Right forelimb (tissue), 1 donor: ENCODE measurements around the gene BTBD9.
"Not testable (repeated sequence)": the region's sequence is repeated elsewhere in the genome, so short reads cannot be mapped to it uniquely, and the experiment has no call there.

Source experiments
- DNase-seq: peaks from one replicate; pipeline ENCODE4 v3.0.0-alpha.2; 2018

BTBD9 gene

DNA sequence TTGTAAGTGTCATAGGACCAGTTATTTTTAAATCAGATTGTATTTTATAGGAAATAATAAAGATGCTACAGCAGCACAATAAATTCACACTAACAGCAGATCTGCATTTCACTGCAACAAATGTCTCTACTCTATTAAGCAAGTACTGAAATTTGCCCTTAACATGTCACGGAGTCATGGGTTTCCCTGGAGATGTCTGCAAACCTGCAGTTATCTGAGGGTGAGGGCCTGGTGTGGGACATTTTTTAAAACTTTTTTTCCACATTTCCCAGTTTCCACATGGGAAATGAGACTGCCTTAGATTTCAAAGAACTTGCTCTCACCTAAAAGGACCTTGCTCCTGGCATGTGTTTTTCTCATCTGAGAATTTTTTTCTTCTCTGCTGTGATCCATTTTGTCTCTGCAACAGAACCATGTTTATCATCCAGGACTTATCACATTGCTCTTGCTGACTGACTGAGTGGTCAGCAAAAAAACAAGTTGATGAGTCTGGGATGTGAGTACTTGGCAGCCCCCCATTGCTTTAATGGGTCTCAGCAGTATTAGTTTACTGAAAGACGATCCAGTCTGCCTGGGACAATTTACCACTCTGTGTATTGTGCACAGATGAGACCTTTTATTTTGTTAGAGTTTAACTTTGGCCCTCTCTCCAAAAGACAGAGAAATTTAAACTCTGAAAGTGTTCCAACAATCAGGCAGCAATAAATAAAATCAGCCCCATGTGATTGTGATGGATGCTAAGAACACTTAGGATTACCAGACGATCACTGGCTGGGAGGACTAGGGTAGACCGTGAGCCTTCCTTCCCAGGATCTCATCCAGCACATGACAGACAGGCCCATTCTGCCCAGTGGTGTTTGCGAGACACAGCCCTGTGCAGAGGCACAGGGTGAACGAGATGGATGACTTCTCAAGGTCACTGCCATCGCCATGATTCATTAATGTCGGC is 268.8 kb downstream of the BTBD9 start:
- peak; percentile 53 for DNase-seq

DNA sequence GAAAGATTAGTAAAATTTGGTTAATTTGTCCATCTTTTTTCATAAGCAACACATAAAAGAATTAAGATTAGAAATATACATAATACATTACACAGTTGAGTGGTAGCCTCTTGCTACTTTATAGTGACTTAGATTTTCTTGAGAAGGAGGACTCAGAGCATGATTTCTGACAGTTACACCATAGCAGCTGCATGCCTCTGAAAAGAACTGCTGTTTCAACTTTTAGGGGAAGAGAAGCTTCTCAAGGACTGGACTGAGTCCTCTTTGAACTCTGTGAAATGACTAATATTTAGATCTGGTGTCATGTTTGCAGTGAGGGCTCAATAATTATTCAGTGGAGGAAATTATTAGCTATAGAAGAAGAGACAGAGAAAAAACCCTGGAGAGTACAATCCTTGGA is 272.5 kb downstream of the BTBD9 start:
- DNase-seq: no peak

DNA sequence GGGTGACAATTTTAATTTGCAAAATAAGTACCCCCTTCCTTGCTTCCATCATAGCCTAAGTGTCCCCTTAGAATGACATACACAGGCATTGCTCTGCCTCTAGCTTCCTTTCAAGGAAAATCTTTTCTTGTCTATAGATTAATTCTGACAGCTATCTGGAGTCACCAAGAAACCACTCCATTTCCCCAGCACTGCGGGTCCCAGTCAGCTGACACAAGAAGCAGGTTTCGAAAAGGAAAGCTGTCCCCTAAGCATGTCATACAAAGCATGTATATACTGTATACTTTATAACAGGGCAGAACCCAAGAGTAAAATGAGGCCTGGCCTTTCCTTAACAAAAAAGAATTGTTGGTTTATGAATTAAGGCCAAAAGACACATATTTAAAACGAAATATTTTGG is 273.5 kb downstream of the BTBD9 start:
- DNase-seq: no peak

DNA sequence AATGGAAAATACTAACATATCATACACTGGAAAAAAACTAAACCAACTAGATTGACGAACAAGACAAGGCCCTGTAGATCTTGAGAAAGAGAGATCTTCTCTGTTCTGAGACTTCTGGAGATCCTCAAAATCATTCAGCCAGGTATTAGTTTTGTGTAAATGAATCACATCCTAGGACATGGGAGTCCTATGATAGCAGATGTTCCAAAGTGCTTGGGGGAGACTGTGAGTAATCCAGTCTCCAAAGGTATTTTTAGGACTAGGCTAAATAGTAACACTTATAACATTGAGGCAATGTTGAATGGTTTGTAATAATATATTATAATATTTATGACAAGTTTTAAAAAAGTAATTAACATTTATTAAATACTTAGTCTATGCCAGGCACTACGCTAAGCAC is 275.0 kb downstream of the BTBD9 start:
- no peak for DNase-seq

DNA sequence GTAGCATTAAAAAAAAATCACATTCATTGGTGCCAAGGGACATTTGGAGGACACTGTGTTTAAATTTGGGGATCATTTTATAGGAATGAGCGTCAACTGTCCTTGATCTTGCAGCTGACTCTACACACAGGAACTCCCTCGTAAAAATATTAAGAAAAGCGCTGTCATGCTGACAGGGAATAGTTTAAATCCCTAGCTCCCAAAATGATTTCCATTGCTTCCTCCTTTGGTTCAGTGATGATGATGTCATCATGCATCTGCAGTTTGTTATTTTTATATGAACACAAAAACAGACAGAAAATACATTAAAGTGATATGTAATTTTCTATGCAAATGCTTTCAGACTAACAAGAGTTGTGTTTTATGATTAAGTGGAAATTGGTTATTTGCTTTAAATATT is 275.6 kb downstream of the BTBD9 start:
- DNase-seq: no peak

DNA sequence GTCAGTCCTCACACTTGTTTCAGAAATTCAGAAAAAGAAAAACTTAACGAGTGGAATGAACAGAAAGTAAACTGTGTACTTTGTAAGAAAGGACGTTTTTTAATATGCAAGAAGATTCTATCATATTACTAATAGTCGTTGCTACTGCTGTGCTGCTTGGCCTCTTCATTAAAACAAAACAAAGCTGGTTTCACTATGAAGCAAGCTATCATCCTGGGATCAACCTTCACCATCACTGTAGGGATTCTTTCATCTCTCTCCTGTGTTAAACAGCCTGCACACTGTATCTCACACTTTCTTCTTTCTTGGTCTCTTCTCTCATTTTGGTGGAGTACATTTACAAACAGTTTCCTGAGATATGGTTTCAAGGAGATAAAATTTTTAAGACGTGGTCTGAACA is 284.2 kb downstream of the BTBD9 start:
- DNase-seq: no peak

DNA sequence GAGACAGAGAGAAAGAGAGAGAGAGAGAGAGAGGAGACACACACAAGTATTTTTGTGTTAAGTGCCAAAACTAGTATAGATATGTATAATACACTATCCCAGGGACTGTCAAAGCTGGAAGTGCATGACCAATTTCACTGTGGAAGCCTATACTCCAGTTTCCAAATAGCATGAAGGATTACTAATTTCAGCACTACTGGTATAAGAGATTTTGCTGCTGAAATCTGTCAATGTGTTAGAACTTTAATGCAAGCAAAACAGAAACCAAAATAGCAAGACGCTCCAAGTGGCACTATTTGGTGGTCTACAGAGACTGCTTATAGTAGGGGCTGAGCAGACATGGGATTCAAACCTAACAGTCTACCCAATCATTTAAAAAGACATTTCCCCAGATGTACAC is 284.8 kb downstream of the BTBD9 start:
- DNase-seq: no peak

DNA sequence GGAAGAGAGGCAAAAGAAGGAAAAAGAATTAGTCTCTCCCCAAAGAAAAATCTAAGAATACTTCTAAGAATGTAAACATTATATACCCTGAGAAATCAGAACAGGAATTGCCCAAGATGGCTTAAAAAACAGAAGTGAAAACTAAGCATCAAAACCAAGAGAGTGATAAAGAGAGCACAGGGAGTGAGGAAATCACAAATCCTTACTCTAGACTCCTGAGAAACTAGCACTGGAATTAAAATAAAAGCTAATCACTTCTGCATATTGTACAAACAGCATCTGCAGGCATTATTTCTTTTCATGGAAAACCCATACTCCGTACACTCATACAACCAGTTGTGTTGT is 285.7 kb downstream of the BTBD9 start:
- DNase-seq: no peak

DNA sequence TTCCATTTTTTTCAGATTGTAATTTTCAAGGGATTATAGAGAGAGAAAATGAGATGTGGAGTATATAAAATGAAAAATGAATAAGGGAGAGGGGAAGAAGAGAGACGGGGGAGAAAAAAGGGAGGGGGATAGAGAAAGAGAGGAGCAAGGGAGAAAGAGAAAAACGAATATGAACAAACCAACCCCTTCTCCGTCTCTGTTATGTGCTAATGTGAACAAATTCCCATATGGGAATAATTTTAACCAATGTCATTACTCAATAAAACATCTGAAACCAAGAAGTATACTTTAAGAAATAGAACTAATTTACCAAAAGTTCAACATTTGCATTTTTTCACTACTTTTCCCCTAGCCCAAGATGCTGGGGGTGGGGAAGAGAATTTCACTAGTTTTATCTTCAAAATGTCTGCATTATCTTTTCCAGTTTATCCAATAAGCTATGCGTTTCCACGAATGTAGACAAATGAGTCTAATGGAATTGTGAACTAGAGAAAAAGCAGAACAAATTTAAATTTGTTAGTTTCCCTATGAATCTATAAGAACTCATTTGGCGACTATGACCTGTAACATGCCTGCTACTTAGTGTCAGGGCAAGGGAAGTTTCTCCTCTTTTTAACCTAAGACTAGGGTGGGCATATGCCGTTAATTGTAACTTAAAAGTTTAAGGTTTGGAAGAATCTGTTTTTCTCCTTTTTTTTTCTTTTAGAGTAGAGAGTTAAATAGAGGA is 286.3 kb downstream of the BTBD9 start:
- no peak for DNase-seq

DNA sequence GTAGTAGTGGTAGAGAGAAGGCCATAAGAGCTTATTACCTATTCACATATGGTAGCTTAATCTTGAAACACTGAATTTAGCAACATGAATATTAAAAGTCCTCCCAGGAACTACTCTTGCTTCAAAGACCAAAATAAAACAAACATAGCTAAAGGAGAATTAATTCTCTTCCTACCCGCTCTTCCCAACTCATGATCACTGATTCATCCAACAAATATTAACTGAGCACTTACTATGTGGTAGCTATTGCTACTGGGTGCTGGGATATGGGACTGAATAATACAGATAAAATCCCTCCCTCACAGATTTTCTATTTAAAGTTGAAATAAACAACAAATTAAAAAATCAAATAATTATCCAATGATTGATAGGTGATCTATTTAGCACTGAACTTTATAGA is 287.1 kb downstream of the BTBD9 start:
- no peak for DNase-seq

DNA sequence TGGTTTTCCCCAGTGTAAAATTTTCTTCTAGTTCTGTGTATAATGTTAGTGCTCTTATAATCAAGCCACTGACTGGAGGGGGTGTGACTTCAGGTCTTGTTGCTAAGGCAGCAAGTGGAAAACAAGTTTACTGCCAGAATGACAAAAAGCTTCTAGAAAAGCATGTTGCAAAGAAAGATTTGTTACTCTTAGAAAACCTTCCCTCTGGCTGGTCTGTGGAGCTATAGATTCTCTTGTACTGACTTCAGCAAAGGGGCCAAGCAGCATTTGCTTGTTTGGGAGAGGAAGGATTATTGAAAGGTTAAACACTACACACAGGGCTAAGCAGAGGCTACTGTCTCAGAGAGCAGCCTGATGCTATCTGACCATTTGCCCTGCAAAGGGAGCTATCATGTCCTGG is 288.8 kb downstream of the BTBD9 start:
- no peak for DNase-seq

DNA sequence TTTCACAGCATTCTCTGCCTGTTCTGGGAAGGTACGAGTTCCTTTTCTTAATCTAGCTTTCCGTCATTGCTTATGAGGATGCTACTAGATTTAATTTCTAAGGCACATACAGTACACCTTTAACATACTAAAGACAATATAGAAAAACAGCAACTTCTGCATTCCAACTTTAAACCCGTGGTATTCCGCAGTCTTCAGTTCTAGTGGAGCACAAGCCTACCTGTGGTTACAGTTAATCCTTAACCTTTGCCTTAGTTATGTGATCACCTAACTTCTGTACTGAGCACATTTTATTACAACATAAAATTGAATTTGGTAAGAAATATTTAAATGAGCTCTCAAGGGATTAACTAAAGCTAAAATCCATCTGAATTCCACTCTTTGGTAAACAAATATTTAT is 289.5 kb downstream of the BTBD9 start:
- DNase-seq: no peak

DNA sequence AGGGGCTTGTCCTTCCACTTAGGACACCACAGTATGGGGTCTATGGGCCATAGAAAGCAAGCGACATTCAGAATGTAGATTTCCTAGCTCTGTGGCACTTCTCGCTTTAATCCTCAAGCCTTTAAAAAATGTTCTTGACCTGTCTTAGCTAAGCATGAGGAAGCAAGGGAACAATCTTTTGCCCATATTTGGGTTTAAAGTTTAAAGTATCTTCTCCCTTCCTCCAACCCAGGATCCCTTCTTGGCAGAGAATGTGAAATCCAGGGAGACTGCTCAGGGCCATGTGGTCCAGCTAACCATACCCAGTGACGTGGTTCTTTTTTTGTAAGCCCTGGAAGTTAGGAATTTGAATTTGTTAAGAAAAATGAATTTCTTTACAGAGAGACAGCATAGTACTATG is 289.9 kb downstream of the BTBD9 start:
- no peak for DNase-seq

DNA sequence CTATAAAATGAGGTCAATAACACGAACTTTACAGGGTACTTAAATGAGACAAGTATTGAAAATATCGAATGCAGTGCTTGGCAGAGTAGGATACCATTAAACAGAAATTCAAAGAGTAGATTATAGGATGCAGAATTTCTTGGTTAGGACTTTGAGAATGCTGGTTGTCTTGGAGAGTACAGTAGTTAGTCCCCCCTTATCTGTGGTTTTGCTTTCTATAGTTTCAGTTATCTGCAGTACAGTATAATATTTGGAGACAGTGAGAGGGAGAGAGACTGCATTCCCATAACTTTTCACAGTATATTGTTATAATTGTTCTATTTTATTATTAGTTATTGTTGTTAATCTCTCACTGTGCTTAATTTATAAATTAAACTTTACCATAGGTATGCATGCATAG is 290.5 kb downstream of the BTBD9 start:
- no peak for DNase-seq

DNA sequence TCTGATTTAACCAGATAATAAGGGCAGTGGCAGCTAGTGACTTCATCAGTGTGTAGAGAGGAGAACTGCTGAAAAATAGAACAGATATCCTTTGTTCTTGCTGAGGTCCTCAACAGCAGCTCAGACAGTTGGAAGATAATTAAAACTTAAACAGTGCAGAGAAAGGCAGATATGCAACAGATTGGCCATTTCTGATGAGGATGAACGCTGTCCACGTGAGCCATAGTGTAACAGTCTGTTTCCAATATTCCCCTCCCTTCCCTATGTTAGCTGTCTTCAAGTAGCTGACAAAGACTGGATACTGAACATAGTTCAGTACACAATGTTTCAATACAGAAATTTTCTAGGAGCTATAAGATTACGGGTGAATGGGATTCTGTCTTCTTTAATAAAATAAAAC is 291.4 kb downstream of the BTBD9 start:
- no peak for DNase-seq

DNA sequence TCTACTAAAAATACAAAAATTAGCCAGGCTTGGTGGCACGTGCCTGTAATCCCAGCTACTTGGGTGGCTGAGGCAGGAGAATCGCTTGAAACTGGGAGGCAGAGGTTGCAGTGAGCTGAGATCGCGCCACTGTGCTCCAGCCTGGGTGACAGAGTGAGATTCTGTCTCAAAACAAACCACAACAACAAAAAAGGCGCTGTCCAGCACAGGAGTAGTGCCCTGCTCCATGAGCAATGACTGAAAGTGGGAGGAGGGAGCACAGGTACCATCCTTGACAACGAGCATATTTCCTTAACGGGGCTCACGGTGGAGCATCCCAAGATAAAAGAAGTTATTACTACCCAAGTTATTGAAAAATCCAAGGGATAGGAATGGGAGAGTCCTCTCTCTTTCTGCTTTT is 291.9 kb downstream of the BTBD9 start:
- not testable (repeated sequence) for DNase-seq

DNA sequence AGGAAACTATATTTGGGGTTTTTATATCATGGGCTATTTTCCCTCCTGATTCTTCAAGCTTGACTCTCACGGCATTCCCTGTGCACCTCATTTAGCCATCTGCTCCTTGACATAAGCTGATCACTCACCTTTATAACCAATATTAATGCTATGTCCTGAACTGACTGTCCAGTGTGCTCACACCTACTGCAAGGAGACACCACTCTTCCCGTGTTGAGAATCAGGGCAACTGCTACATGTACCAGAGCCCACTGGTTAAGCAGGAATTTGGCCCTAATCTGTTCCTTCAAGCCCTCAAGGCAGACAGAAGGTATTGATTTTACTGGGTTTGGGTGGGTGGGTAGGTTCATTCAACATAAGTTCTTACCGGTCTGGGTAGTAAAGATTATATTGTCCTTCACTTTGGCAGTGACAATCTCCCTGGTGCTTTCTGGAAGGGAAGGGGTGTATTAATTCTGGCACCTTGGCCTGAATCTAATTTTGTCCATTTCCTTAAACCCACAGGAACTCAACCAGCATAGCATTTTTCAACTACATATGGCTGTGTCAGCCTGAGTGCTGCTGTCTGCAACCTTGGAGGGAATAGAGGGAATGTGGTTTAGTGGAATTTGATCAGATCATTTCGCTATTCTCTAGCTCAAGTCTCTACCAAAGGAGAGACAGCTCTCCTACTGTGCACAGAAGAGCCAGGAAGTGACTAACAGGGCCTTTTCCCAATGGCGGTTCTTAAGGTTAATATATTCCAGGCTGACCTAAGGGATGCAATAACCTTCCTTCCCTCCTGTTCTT is 293.2 kb downstream of the BTBD9 start:
- no peak for DNase-seq

DNA sequence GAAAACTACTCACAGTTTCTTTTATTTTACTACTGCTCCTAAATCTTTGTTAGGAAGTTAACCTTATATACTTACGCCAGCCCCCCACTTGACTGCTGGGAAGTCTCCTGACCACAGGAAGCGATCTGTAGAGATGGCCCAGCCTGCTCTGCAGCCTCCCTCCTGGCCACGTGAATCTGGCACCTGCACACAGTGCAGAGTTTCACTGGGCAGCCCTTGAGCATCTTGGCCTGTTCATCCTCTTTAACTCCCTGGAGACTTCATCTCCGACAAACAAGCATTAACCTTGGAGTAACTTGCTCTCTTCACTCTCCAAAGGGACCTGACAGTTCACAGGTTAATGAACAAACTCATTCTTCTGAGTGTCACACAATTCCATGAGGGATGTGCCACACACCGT is 294.1 kb downstream of the BTBD9 start:
- DNase-seq: no peak

DNA sequence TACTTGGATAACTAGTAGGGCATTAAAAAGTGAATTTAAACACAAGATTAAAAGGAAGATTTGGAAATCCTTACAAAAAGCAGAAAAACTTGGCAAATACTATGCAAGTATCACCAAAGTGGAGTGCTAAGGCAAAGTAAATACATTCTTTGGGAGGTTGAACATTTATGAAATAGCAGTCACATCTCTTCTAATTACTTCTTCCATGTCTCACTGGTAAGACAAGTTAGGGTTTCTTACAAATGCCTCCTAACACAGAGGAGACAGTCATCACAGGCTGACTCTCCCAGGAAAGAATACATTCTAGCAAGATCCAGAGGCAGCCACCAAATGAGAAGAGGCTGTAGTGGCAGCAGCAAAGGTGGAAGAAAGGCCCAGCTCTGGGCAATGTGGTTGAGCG is 298.2 kb downstream of the BTBD9 start:
- no peak for DNase-seq

DNA sequence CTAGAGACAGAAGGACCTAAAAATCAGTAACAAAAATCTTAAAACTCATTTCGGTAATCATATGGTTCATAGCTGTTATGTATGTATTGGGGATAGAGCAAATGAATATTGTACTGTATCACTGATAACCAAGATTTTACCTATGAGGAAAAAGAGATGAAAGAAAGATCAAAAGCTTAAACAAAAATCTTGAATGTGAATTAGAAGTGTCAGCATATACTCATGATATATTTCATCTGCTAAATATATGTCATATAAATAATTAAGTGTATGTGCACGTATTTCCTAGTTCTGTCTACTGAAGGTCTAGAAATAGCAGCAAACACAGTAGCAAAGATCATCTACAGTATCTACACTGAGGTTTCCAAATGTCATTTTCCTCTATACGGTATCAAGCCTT is 299.8 kb downstream of the BTBD9 start:
- no peak for DNase-seq

DNA sequence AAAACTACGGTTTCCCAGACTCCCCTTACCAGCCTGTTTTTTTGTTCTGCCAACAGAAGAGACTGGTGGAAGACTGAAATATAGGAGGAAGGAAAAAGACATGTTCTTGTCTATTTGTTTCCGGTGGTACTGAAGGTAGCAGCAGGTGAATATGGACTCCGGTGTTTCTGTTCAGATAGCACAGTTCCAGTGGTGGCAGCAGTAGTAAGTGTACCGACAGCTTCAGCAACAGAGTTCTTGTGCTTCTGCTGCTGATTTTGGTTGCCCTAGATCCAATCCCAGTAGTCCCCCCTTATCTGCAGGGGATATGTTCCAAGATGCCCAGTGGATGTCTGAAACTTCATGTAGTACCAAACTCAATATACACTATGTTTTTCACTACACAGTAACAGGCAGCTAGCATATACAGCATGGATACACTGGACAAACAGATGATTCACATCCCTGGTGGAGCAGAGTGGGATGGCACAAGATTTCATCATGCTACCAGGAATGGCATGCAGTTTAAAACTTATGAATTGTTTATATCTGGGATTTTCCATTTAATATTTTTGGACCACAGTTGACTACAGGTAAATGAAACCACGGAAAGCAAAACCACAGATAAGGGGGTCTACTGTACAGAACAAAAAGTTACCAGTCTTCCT is 301.8 kb downstream of the BTBD9 start:
- no peak for DNase-seq

DNA sequence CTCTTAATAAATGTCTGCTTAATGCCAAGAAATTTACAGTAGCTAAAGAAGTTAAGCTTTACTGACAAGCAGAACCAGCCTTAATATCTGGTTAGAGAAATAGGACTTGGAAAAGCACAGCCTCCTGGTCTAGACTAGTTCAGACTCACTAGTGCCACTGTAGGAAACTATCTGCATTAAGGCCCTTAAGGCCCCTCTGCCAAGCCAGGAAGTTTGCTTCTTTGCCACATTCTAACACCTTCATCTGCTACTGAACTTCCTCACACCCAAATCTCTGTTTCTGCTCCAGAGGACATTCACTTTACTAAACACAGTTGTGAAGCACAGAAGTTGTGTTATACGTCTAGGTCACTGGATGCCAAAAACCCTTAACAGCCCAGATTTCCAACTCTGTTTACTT is 302.8 kb downstream of the BTBD9 start:
- no peak for DNase-seq

DNA sequence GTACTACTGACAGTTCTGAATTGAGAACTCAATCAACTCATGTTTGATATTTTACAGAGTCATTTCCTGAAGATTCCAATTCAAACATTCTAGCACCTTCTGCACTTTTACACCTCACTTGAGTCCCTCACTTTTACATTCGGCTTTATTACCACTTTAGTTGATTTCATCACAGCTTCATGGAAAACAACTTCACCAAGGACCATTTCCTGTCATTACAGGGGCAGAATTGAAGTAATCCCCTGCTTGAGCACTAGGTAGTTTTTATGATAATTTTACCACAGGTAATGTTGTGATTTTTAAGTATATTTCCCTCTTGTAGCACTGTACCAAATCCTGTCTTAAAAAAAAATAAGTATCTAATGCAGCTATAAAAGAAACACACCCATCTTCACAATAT is 312.9 kb downstream of the BTBD9 start:
- no peak for DNase-seq
